Stimulated activated CD4-positive, alpha-beta T cell treated with anti-CD3 and anti-CD28 coated beads, TNF-alpha, amount 100 ng/mL, for 48 hours (primary cell): ENCODE measurements around the gene UBE2O.

Source experiments
- DNase-seq, 3 donors: peaks; one replicate each; pipeline ENCODE4 v3.0.0-alpha.2; 2020; ENCODE audit warnings: low read depth in 3 of 3

Gene UBE2O

GRCh38 chr17:76467366-76467765 lies 14.4 kb upstream of the UBE2O start, which contains the start of gene AANAT:
TSS of gene AANAT (plus strand) at chr17:76467603. CDS start at chr17:76468747, 1,144 bp downstream.
- DNase-seq, result no peak

- DNase-seq, result no peak
Measured at GRCh38 chr17:76466775-76467130, 13.8 kb upstream of the UBE2O start.

- DNase-seq, result no peak
Measured at GRCh38 chr17:76462556-76463290, 9.8 kb upstream of the UBE2O start.

- no peak for DNase-seq
Measured at GRCh38 chr17:76461765-76462555, 9.0 kb upstream of the UBE2O start.

GRCh38 chr17:76459674-76460073 lies 6.7 kb upstream of the UBE2O start:
- DNase-seq, result no peak

GRCh38 chr17:76458580-76459490 lies 5.9 kb upstream of the UBE2O start:
- DNase-seq, result no peak

- no peak for DNase-seq
Measured at GRCh38 chr17:76453431-76453743, 435 bp upstream of the UBE2O start.

GRCh38 chr17:76452127-76452659 lies 759 bp downstream of the UBE2O start:
- DNase-seq, result no peak

GRCh38 chr17:76451506-76451905 lies 1.4 kb downstream of the UBE2O start:
- no peak for DNase-seq

- DNase-seq, result no peak
Measured at GRCh38 chr17:76449126-76449525, 3.8 kb downstream of the UBE2O start.

GRCh38 chr17:76447931-76448652 lies 4.9 kb downstream of the UBE2O start:
- DNase-seq, result no peak

GRCh38 chr17:76446449-76447231 lies 6.3 kb downstream of the UBE2O start:
- no peak for DNase-seq

- no peak for DNase-seq
Measured at GRCh38 chr17:76445697-76446448, 7.1 kb downstream of the UBE2O start.

GRCh38 chr17:76444518-76445311 lies 8.2 kb downstream of the UBE2O start:
- DNase-seq, result no peak

GRCh38 chr17:76442341-76443338 lies 10.3 kb downstream of the UBE2O start:
- no peak for DNase-seq

- DNase-seq, result no peak
Measured at GRCh38 chr17:76441686-76442340, 11.1 kb downstream of the UBE2O start.

- DNase-seq, result no peak
Measured at GRCh38 chr17:76440751-76441362, 12.1 kb downstream of the UBE2O start.
